CD4-positive, alpha-beta T cell treated with Interleukin-1 beta for 1 hour (primary cell): ENCODE results near the gene FSD1.

Experiments used
- DNase-seq, 2 donors: peaks; one replicate each; pipeline ENCODE4 v3.0.0-alpha.2; 2020 to 2022

Gene FSD1

DNA sequence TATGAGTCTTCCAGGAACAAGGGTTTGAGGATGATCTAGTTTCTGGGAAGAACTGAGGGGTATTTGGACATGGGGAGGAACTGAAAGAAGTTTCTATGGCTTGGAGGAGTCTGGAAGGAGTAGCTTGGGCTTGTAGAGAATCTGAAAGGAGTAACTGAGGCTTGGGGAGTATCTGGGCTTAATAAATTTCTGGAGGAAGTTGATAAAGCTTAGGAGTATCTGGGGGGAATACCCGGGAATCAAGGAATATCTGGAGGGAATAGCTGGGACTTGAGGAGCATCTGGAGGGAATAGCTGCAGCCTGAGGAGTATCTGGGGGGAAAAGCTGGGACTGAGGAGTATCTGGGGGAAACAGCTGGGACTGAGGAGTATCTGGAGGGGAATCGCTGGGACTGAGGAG, 16.0 kb downstream of the FSD1 start:
- no peak for DNase-seq

DNA sequence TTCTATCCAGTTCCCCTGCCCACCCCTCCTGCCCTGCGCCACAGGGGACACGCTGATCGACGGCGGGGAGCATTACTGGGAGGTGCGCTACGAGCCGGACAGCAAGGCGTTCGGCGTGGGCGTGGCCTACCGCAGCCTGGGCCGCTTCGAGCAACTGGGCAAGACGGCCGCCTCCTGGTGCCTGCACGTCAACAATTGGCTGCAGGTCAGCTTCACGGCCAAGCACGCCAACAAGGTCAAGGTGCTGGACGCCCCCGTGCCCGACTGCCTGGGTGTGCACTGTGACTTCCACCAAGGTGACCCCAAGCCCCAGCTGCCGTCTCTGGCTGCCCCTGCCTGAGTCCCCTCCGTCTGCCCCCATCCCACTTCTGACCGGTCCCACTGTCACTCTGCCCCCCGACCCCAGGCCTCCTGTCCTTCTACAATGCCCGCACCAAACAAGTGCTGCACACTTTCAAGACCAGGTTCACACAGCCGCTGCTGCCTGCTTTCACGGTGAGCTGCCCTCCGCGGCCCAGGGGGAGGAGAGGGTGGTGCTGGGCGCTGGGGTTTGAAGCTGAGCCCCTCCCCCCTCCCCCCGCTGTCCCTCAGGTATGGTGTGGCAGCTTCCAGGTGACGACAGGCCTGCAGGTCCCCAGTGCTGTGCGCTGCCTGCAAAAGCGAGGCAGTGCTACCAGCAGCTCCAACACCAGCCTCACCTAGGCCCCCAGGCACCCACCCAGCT, 18.7 kb downstream of the FSD1 start:
- no peak for DNase-seq

DNA sequence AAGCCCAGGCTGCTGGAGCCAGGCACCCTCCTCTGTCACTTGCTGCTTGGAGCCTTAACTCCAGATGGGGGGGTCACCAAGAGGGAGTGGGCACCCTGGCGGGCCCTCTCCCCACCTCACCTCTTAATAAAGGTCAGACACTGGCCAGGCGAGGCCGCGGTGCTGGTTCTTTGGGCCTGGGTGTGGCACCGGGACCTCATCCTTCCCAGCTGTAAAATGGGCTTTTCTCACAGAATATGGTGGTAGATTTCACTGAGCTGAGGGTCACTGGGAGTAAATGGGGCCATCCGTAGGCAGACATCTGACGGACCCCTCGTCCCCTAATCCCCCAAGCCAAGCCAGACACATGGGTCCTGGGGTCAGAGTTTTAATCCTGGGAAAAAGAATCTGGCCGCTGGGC, 19.3 kb downstream of the FSD1 start:
- no peak for DNase-seq

DNA sequence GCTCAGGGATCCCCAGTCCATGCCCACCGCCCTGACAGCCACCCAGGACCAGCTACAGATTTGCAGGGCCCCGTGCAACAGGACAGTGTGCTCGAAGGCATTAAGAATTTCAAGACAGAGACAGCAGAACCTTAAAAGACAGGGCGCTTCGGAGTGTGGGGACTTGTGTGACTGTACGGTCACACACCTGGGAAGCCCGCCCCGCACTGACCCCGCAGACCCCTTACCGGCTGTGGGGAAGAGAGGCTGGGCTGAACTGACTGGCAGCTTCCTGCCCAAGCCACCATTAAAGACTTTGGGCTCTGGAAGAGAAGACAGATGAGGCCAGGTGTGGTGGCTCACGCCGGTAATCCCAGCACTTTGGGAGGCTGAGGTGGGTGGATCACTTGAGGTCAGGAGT, 19.8 kb downstream of the FSD1 start:
- DNase-seq = no peak

DNA sequence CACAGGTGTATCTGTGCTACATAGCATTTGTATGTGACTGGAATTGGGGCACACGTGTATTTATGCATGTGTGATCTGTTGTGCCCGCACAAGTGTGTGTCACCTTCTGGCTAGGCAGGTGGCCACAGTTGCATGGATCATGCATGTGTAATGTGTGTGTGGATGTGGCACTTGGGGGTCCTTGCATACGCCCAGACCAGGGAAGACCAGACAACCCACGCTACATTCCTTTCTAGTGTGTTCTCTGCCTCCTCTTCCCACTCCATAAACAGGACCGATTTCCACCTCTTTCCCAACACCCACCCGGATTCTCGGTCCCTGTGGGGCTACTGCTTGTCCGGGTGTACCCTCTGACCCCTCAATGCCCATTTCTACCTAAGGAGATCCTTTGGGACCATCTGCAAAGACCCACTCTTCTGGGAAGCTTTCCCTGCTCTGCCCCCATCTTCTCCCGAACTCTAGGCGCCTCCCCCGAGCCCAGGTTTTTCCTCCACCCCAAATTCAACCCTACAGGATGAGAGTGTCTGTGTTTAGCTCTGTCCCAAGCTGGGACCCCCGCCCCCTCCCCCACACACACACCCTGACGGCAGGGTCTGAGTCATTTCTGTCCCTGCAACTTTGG, 21.9 kb downstream of the FSD1 start:
- DNase-seq = no peak

DNA sequence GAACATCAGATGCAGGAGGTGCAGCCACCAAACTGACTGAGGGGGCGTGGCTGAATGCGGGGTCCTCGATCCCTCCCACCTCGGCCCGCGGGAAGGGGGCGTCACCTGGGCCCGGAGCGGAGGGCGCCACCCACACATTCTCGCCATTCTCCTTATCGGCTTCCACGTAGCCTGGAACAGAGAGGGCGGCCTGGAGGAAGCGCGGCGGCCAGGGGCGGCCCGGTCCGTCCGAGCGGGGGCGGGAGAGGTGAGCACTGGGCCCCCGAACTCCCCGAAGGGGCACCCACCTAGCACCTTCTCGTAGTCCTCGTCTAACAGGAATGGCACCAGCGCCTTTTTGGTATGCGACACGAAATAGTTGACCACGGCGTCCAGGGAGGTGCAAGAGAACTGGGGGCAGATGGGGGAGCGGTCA, 22.4 kb downstream of the FSD1 start:
- DNase-seq = peak; percentile 16 to 31

DNA sequence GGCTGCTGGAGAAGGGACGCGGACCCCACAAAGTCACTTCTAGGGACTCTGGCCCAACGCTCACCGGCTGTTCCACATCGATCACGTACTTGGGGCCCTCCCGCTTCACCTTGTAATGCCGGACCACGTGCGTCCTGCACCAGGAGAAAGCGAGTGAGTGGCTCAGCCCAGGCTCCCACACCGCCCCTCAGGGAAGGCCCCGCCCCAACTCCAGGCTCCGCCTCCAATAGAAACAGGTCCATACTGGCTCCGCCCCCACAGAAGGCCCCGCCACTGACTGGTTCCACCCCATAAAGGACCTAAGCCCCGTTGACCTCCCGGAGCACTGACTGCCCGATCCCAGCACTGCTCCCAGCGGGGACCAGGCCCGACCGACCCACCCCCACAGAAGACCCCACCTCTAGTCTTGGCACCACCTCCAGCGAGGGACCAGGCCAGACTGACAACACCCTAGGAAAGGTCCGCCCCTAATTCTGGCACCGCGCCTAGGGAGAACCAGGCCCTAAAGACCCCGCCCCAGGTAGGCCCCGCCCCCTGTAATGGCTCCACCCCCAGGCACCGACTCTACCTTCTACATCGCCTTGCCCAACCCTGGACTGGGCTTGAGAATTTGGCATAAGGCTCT, 23.0 kb downstream of the FSD1 start:
- peak; percentile 77 to 79 for DNase-seq

DNA sequence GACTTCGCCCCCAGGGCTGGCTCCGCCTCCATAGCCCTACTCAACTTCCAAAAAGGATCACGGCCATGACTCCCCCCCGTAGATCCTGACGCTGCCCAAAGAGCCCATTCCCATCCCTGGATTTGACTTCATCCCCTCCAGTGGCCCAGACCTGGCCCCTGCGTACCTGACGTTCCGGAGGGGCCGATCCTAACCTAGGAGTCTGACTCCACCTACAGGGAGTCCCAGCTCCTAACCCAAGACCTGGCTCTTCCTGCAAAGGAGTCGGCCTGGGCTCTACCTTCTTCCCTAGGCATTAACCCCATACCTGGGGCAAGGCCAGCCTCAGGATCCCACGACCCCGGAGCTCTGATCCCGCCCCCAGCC, 23.5 kb downstream of the FSD1 start:
- no peak for DNase-seq

DNA sequence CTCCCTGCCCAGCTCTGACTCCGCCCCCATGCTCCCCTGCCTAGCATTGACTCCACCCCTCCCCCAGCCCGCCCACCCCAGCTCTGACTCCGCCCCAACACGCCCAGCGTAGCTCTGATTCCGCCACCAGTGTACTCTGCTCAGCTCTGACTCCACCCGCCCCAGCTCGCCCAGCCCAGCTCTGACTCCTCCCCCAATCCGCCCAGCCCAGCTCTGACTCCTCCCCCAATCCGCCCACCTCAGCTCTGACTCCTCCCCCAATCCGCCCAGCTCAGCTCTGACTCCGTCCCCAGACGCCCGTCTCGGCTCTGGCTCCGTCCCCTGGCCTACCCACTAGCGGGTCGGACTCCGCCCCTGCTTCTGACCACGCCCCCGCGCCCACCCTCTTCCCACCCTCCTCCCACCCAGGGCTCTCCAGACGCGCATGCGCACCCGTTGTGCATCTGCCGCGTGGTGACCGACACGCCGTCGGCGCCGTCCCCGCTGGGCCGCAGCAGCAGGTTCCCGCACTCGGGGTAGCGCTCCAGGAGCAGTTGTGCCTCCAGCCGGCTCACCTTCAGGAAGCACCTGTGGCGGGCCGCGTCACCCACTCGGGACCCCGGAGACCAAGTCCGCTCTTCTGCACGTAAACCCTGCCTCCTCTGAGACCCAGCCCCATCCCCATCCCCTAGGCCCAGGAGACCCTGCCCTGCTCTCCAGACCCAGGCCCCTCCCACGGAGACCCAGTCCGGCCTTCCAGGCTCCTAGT, 24.0 kb downstream of the FSD1 start:
- DNase-seq = peak; percentile 95 to 96

DNA sequence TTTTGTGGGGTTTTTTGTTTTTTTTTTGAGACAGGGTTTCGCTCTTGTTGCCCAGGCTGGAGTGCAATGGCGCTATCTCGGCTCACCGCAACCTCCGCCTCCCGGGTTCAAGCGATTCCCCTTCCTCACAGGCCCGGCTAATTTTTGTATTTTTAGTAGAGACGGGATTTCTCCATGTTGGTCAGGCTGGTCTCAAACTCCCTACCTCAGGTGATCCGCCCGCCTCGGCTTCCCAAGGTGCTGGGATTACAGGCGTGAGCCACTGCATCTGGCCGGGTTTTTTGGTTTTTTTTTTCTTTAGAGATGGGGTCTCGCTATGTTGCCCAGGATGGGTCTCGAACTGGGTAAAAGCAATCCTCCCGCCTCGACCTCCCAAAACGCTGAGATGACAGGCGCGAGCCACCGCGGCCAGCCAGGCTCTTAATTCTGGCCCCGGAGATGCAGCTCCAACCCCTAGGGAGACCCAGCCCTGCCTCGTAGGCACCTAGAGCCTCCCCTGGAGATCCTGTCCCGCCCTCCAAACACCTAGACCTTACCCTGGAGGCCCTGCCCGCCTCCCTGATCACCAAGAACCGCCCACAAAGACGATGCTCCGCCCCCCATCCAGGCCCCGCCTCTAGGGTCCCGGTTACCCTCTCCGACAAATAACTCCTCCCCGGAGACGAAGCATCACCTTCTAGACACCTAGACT, 24.7 kb downstream of the FSD1 start:
- peak; percentile 27 to 36 for DNase-seq

DNA sequence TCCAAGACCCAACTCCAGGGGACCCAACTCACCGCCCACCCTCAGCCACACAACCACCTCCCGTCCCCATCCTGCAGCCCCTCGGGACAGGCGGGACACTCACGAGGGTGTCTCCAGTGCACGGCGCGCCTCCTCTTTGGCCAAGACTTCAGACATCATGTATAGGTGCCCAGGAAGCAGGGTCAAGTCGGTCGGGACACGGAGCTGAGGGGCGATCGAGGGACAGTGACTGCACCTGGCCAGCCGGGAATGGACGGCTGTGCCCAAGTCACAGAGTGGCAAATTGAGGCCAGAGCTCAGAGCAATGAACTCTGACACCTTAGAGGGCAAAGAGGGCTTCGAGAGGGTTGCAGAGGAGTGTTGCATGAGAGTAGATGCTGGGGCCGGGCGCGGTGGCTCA, 25.5 kb downstream of the FSD1 start:
- DNase-seq = no peak

DNA sequence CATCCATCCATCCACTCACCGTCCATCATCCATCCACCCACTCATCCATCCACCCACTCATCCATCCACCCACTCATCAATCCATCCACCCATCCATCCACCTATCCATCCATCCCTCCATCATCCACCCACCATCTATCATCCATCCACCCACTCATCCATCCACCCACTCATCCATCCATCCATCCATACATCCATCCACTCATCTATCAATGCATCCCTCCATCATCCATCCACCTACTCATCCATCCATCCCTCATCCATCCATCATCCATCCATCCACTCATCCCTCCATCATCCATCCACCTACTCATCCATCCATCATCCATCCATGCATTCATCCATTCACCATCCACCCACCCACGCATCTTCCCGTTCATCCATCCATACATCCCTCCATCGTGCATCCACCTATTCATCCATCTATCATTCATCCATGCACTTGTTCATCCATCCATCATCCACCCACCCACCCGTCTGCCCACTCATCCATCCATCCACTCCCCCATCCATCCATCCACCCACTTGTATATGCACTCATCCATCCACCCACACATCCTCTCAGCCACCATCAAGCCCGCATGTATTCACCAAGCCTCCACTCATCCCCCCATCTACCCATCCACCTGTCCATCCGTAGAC, 30.7 kb downstream of the FSD1 start:
- no peak for DNase-seq

DNA sequence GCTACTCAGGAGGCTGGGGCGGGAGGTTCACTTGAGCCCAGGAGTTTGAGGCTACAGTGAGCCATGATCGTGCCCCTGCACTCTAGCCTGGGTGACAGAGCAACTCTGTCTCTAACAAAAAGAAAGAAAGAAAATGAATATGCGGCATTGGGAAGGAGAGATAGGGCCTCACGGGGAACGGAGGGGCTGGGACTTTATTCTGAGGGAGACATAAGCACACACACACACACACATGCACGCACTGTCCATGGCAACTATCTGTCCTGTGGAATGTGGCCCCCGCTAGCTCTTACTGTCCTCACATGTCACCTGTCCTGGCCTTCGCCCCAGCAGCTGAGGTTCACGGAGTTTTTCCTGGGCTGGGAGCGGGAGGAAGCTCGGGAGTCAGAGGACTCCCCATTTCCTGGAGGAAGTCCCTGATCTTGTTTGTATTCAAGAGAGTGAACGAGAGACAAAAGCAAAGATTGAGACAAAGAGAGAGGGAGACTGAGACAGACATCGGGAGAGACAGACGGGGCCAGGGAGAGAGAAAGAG, 33.6 kb downstream of the FSD1 start:
- DNase-seq = no peak

DNA sequence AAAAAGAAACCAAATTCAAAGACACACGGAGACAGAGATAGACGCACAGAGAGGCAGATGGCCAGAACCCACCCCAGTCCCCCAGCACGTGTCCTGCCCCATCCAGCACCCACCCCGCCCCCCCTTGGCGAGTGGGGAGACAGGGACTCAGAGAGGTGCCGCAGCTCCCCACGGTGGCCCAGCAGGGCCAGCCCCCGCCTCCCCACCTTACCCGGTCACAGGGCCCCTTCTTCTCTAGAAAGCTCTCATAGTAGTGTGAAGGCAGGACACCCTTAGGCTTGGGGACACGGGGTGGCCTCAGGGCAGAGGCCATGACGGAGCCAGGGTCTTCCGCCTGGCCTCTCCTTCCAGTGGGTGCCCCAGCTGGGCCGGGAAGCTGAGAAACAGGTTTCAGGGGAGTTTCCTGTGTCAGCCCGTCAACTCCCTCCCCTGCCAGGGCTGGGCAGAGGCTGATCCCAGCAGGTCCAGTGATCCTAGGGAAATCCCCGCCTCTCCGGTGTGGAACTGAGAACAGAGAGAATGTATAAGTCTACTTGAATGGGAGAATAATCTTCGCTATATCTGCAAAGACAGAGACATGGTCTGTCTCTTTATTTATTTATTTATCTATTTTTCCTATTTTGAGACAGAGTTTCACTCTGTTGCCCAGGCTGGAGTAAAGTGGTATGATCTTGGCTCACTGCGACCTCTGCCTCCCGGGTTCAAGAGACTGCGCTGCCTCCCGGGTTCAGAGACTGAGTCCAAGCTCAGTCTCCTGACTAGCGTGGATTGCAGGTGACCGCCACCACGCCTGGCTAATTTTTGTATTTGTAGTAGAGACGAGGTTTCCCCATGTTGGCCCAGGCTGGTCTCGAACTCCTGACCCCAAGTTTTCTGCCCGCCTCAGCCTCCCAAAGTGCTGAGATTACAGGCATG, 34.3 kb downstream of the FSD1 start, which contains the start of gene STAP2:
Gene STAP2 (minus strand): TSS at position 387 of the 915 bp plus-strand sequence. CDS start 74 bp downstream, at position 313.
- DNase-seq = peak; percentile 25 to 29

DNA sequence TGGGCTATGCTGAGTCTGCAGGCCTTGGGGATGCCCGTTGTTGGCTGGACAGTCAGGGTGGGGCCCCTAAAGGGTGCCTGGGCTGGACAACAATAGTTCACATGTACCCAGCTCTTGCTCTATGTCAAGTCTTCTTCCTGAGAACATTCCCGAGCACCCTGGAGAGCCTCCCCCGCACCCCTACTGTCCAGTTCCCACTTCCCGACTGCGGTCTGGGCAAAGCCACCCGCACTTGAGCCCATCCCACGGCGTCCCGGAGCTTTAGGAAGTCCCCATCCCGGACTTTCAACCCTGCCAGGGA, 37.9 kb downstream of the FSD1 start:
- no peak for DNase-seq

DNA sequence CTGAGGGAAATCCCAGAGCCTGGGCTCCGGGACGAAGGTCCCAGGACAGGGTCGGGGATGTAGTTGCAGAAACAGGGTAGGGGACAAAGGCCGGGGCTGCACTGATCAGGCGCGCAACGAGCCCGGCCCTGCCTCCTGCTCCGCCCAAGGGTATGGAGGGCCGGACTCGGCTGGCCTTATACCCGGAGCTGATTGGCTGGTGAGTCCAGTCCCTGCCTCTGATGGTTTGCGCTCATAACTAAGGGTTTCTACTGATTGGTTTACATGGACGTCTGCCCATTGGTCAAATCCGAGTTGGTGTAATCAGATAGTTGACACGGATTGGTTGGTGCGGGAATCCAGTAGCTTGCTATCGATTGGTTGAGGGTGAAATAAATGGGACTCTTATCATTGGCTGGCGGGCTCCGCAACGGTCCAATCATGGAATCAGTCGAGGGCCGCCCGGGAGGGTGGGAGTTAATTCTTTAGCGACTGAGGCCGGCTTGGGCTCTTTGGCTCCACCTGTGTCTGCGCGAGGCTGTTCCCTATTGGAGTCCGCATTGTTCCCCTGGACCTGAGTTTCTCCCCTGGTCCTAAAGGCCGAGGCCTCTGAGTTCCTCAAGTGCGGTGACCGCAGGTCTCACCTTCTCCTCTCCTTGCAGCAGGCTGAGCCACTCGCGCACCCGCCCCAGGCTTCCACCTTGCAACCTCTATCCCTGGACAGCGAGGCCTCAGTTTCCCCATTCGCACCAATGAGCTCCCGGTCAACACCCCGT, 38.4 kb downstream of the FSD1 start:
- DNase-seq = peak; percentile 97 to 98

DNA sequence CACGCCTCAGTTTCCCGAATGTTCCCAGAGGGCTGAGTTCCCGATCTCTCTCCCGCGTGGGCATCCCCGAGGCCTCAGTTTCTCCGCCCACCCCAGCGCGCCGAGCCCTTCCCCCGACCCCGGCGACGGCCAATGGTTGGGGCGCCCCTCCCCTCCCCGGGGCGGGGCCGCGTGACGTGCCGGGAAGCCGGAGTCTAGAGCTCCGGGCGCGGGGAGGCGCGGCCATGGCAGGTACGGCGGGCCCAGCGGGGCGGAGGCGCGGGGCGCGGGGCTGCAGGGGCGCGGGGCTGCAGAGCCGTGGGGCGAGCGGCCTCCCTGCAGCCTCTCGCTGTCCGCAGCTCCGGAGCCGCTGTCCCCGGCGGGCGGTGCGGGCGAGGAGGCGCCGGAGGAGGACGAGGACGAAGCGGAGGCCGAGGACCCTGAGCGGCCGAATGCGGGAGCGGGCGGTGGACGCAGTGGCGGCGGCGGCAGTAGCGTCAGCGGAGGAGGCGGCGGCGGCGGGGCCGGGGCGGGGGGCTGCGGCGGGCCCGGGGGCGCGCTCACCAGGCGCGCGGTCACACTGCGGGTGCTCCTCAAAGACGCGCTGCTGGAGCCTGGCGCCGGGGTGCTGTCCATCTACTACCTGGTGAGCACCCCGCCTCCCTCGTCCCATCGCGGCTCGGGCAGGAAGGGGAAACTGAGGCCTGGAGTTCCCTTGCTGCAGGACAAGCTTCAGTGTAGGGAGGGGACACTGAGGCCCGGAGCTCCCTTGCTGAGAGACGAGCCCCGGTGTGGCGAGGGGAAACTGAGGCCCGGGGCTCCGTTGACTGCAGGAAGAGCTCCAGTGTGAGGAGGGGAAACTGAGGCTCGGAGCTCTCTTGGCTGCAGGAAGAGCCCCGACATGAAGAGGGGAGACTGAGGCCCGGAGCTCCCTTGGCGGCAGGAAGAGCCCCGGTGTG, 39.2 kb downstream of the FSD1 start, which contains the start of gene MPND:
Gene MPND (plus strand): TSS at position 193 of the 938 bp plus-strand sequence. CDS start 32 bp downstream, at position 225.
- DNase-seq = peak; percentile 87 to 90

DNA sequence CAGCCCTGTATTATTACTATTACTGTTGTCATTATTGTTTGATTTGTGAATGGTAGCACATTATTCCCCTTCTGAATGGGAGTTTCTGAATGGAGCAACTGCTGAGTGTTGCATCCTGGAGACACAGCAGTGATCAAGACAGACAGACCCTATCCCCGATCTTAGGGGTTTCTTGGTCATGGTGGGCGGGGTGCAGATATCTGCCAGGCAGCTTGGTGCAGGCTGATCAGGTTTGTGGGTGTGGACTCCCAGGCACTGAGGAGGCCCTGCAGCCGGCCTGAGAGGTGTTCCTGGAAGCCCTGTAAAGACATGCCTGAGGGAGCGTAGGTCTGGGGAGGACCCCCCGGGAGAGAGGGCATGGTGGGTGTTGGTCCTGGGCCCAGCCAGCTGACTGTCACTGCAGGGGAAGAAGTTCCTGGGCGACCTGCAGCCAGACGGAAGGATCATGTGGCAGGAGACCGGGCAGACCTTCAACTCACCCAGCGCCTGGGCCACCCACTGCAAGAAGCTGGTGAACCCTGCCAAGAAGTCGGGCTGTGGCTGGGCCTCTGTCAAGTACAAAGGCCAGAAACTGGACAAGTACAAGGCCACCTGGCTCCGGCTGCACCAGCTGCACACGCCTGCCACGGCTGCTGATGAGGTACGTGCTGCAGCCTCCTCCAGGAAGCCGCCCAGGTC, 41.1 kb downstream of the FSD1 start:
- no peak for DNase-seq

DNA sequence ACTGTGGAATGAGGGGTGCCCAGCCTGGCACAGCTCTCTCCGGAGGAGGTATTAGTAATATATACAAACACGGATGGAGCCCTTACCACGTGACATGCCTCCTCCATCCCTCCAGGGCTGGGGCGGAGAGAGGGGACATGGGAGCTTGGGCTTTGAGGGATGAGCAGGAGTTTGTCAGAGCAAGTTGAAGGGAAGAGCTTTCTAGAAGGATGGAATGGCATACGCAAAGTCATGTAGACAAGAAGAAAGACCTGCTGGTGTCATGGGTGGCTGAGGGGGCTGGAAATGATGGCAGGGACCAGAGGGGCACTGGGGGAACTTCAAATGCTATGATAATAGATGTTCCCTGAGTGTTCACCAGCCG, 41.6 kb downstream of the FSD1 start:
- DNase-seq = no peak
